NCI-H345 treated with DMSO at 0.1 percent for 48 hours (cell line): ENCODE measurements around the gene GDPGP1.

Source experiments
- DNase-seq: peaks from one replicate; lab custom pipeline; 2025; ENCODE audit not compliant: unreplicated experiment; lab: John Stamatoyannopoulos, UW

Gene GDPGP1

DNA sequence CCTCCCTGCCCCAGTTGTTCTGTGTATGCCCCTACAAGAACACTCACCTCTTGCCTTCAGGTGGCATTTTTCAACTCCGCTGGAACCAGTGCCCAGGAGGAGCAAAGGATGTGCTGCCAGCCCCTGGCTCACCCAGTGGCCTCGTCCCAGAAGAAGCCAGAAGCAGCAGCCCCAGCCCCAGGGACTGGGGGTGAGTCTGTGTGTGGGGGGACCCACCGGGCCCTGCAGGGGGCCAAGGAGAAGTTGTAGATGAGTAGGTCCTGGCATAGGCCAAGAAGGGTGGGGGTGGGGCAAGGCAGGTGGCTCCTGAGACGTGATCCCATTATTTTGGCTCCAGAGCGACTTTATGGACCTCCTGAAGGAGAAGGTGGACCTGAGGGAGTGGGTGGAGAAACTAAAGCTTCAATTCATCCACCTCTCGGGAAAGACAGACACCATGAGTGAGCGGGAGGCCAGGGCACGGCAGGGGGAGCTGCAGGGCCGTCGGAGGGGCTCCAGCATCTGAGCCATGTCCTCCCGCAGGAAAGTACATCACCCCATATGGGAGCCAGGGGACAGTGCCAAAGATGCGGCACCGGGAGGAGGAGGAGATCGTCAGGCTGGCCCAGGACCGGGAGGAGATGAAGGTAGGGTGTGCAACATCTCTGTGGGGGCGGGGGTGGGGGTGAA lies 60.7 kb downstream of the GDPGP1 start:
- DNase-seq = no peak

DNA sequence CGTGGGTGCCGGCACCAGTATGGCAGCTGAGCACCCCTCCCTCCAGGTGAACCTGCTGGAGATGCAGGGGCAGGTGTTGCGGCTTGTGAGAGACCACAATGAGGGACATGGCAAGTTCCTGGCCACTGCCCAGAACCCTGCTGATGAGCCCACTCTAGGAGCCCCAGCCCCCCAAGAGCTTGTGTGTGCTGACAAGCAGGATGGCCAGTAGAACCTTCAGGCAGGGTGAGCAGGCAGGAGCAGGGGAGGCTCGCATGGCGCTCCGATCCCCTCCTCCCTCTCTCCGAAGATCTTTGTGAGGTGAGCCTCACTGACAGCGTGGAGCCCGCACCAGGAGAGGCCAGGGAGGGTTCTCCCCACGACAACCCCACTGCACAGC lies 61.2 kb downstream of the GDPGP1 start:
- no peak for DNase-seq
